ENCODE measurements around the gene IER3.

DNA sequence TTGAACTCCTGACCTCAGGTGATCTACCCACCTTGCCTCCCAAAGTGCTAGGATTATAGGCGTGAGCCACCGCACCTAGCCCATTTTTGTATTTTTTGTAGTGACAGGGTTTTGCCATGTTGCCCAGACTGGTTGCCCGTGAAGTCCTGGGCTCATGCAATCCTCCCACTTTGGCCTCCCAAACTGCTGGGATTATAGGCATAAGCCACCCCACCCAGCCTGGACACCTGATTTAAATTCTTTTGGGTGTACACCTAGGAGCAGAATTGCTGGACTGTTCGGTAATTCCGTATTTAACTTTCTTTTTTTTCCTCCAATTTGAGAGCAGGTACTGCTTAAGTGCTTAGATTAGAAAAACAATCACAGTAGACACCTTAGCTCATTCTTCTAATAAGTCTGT lies 47.9 kb downstream of the IER3 start:
- no peak for TF ChIP-seq CTCF (IDR thresholded peaks at IDR 0.05)
- TF ChIP-seq, protein P1, sequence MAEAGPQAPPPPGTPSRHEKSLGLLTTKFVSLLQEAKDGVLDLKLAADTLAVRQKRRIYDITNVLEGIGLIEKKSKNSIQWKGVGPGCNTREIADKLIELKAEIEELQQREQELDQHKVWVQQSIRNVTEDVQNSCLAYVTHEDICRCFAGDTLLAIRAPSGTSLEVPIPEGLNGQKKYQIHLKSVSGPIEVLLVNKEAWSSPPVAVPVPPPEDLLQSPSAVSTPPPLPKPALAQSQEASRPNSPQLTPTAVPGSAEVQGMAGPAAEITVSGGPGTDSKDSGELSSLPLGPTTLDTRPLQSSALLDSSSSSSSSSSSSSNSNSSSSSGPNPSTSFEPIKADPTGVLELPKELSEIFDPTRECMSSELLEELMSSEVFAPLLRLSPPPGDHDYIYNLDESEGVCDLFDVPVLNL (CRISPR knock-in tag; IDR thresholded peaks at IDR 0.05; ENCODE audit: borderline replicate concordance, low read depth), result no peak
- TF ChIP-seq, protein P2, sequence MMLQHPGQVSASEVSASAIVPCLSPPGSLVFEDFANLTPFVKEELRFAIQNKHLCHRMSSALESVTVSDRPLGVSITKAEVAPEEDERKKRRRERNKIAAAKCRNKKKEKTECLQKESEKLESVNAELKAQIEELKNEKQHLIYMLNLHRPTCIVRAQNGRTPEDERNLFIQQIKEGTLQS (CRISPR knock-in tag; conservative IDR thresholded peaks at IDR 0.05), result no peak

Measured in WTC11 (cell line).